ENCODE measurements around the gene LRRK2. TPM values are rescaled to one million over a fixed set of nuclear protein-coding genes. Genes with fewer than 3 reads are reported as not detected.

The LRRK2 gene
- total and polyA plus RNA-seq, 10 of the 15 experiments (the other 5 are each of a cell fraction or from before 2014, with no cell fraction given): 0.80 to 32.6 (median 1.4) TPM

DNA sequence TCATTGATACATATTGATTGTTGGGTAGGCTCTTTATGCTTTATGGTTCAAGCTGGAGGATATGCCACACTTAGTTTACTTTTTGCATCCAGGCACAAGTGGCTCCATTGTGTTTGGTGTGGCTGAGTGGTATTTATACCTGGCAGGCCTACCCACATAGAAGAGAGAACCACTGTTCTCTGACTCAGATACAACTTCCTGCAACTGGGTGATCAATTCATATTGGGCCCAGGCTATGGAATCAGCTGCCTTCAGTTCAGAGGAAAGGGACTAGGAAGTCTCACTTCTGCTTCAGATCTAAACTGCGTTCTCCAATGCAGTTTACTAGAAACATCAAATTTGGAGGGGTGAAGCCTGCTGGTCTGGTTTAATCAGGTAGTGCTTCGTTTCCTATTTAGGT, 49.8 kb upstream of the LRRK2 start (continued):
- TF ChIP-seq, protein P1, sequence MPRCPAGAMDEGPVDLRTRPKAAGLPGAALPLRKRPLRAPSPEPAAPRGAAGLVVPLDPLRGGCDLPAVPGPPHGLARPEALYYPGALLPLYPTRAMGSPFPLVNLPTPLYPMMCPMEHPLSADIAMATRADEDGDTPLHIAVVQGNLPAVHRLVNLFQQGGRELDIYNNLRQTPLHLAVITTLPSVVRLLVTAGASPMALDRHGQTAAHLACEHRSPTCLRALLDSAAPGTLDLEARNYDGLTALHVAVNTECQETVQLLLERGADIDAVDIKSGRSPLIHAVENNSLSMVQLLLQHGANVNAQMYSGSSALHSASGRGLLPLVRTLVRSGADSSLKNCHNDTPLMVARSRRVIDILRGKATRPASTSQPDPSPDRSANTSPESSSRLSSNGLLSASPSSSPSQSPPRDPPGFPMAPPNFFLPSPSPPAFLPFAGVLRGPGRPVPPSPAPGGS (IDR thresholded peaks at IDR 0.05; ENCODE audit: borderline replicate concordance, insufficient read depth, low read depth, low read length, poor library complexity, severe bottlenecking): no peak
- TF ChIP-seq POLR2AphosphoS5 (IDR thresholded peaks at IDR 0.05; ENCODE audit: low read length) (no peak), STAT3 (IDR thresholded peaks at IDR 0.05; ENCODE audit: low read depth, low read length) (no peak), TARDBP (IDR thresholded peaks at IDR 0.05; ENCODE audit: borderline replicate concordance) (no peak)

GRCh38 chr12:40175489-40175888, 49.3 kb upstream of the LRRK2 start:
- RAD21 ChIA-PET (ENCODE audit: unreplicated experiment): interaction anchor here (1.6 kb wide), 2 partner anchors 17 kb away, joined by 4 read pairs; no protein-coding TSS in a partner anchor

More at GRCh38 chr12:40175489-40175888, 49.3 kb upstream of the LRRK2 start:
- FAIRE-seq (no peak), DNase-seq (ENCODE audit: low read depth, low spot score) (no peak), ATAC-seq (no peak)
- Histone ChIP-seq H4K20me1 (ENCODE audit: control insufficient read depth, insufficient read depth) (no peaks in the 10 kb centered on the region), H3K9me3 (replicated peaks; ENCODE audit: control insufficient read depth, insufficient read depth, low read length) (peaks cover 4% of the 10 kb centered on the region; the same call in 1 of the 3 replicates), H3K36me3 (ENCODE audit: control insufficient read depth in 2 of 2, insufficient read depth in 2 of 2, low read length in 1 of 2) (no peaks in the 10 kb centered on the region), H3K4me2 (ENCODE audit: control insufficient read depth, insufficient read depth) (no peak overlapping the region), H3K27me3 (replicated peaks in 1 of 2; ENCODE audit: control insufficient read depth in 2 of 2, insufficient read depth in 2 of 2, low read length in 1 of 2) (peaks cover 0 to 2% of the 10 kb centered on the region in 2 experiments; a peak in 2 of 4 replicates), H2AFZ (ENCODE audit: control insufficient read depth, low read depth, low read length) (no peak overlapping the region), H3K27ac (ENCODE audit: control insufficient read depth, insufficient read depth) (no peak overlapping the region), H3K4me1 (ENCODE audit: control insufficient read depth, insufficient read depth, low read length) (no peaks in the 10 kb centered on the region), H3K4me3 (no peak overlapping the region), H3K9ac (ENCODE audit: control insufficient read depth, insufficient read depth, low read length) (no peak overlapping the region), H3K79me2 (ENCODE audit: control insufficient read depth, insufficient read depth, low read length) (no peaks in the 10 kb centered on the region)
- 69% methylated on average over 3 of the region's 3 CpGs for WGBS (ENCODE audit: insufficient coverage, insufficient replicate concordance, low lambda C conversion rate, missing lambda C conversion rate)
- TF ChIP-seq, protein P2, sequence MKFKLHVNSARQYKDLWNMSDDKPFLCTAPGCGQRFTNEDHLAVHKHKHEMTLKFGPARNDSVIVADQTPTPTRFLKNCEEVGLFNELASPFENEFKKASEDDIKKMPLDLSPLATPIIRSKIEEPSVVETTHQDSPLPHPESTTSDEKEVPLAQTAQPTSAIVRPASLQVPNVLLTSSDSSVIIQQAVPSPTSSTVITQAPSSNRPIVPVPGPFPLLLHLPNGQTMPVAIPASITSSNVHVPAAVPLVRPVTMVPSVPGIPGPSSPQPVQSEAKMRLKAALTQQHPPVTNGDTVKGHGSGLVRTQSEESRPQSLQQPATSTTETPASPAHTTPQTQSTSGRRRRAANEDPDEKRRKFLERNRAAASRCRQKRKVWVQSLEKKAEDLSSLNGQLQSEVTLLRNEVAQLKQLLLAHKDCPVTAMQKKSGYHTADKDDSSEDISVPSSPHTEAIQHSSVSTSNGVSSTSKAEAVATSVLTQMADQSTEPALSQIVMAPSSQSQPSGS (IDR thresholded peaks at IDR 0.05; ENCODE audit: low read length): no peak
- TF ChIP-seq, protein P3, sequence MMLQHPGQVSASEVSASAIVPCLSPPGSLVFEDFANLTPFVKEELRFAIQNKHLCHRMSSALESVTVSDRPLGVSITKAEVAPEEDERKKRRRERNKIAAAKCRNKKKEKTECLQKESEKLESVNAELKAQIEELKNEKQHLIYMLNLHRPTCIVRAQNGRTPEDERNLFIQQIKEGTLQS (IDR thresholded peaks at IDR 0.05; ENCODE audit: borderline replicate concordance, extremely low read depth, low read depth, low read length): no peak
- ChIA-PET POLR2A (interaction anchor here (1.6 kb wide), 1 partner anchor 16 kb away, joined by 3 read pairs; no protein-coding TSS in a partner anchor), SMC1A (ENCODE audit: uncharacterized antibody, unreplicated experiment) (interaction anchor here (0.9 to 3.5 kb wide), 6 partner anchors 10 to 140 kb away, joined by 3 to 21 read pairs (median 4); no protein-coding TSS in a partner anchor), CTCF (interaction anchor here (1.6 to 1.7 kb wide), 2 partner anchors 9 to 14 kb away, joined by 4 to 6 read pairs; no protein-coding TSS in a partner anchor)
- intact Hi-C loops (cut with micrococcal nuclease; ENCODE audit: unreplicated experiment) (no loop called here), in situ Hi-C loops (cut with MboI) (no loop called here)
- no TSS peak for BruUV-seq (replicated peaks)
